Activated CD4-positive, alpha-beta memory T cell treated with anti-CD3 and anti-CD28 coated beads, Interleukin-2, amount 10 ng/mL, durations not matched to agents 7 days and 5 days (primary cell): Measurements from ENCODE around the gene PREX1. TPM values are rescaled to one million over a fixed set of nuclear protein-coding genes. Genes with fewer than 3 reads are reported as not detected.

Experiments
- CTCF ChIA-PET: fragments of 350-600 bp; sonication (Branson Sonifier 250); formaldehyde crosslinking; loops from one replicate; lab custom pipeline; 2021; ENCODE audit warnings: antibody characterized with exemption, inconsistent platforms; lab: Charles Lee
- POLR2A ChIA-PET: fragments of 350-600 bp; sonication (Branson Sonifier 250); formaldehyde crosslinking; loops from one replicate; lab custom pipeline; 2021; ENCODE audit warnings: antibody characterized with exemption; lab: Charles Lee
- DNase-seq: peaks from one replicate; pipeline ENCODE4 v3.0.0-alpha.2; 2020
- H3K27ac Mint-ChIP-seq: one replicate; pipeline ENCODE4 v1.8.0; 2021; ENCODE audit warnings: mild to moderate bottlenecking, mixed read lengths
- H3K27me3 Mint-ChIP-seq: one replicate; pipeline ENCODE4 v1.8.0; 2021; ENCODE audit warnings: mixed read lengths
- H3K36me3 Mint-ChIP-seq: one replicate; pipeline ENCODE4 v1.8.0; 2021; ENCODE audit warnings: low read depth, mixed read lengths
- H3K4me1 Mint-ChIP-seq: one replicate; pipeline ENCODE4 v1.8.0; 2021; ENCODE audit warnings: mixed read lengths
- H3K4me3 Mint-ChIP-seq: one replicate; pipeline ENCODE4 v1.8.0; 2021; ENCODE audit warnings: mild to moderate bottlenecking, mixed read lengths
- H3K9me3 Mint-ChIP-seq: one replicate; pipeline ENCODE4 v1.8.0; 2021; ENCODE audit warnings: mixed read lengths
- total RNA-seq, 2 experiments: library from RNA; stranded (reverse); gene quantifications; one replicate each; pipeline ENCODE4 v1.2.3, GENCODE V29; 2021

The PREX1 gene
- total RNA-seq, 2 experiments from 2014 or later: 158 to 160 TPM

DNA sequence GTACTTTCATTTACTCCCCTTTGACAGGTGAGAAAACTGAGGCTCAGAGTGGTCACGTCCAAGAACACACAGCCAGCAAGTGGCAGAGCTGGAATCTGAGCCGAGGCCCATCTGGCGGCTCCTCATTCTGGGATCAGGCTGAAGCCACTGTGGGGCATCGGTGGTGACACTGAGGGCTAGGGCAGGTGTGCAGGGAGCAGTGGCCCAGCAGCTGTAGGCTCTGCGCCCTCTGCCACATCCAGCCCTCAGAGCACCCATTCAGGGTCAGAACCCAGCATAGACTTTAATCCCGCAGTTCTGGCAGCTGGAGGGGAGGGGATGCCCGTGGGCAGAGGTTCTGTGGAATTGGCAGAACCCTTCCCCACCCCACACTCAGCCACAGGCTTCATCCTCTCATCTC is 210.3 kb downstream of the PREX1 start:
- no peaks in the 10 kb centered on the region for H3K27me3 Mint-ChIP-seq
- no peak overlapping the region for H3K27ac Mint-ChIP-seq
- CTCF ChIA-PET: no interaction called here
- peaks cover 19% of the 10 kb centered on the region for H3K4me1 Mint-ChIP-seq
- DNase-seq: no peak
- H3K36me3 Mint-ChIP-seq: no peaks in the 10 kb centered on the region
- POLR2A ChIA-PET: no interaction called here
- H3K4me3 Mint-ChIP-seq: no peak overlapping the region
- H3K9me3 Mint-ChIP-seq: no peaks in the 10 kb centered on the region

DNA sequence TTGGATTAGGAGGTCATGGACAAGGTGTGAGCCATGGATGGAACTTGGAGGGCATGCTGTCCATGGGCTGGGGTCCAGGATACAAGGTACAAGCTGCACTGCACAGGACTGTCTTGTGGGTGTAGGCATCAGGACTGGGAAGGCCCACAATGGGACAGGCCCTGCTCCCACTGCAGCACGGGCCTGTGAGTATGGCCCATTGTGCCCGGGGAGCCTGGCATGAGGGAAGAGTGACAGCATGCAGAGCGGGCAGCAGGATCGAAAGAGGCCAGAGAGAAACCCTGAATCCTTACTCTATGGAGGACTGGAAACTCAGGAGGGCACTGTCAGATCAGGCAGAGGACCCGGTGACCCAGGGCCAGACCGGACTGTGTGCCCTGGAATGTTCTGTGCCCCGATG is 211.3 kb downstream of the PREX1 start:
- Mint-ChIP-seq H3K4me3 (no peak overlapping the region), H3K4me1 (peaks cover 11% of the 10 kb centered on the region), H3K27ac (no peak overlapping the region), H3K36me3 (no peaks in the 10 kb centered on the region), H3K9me3 (no peaks in the 10 kb centered on the region), H3K27me3 (peaks cover 2% of the 10 kb centered on the region)
- DNase-seq: no peak
- ChIA-PET POLR2A (no interaction called here), CTCF (no interaction called here)

DNA sequence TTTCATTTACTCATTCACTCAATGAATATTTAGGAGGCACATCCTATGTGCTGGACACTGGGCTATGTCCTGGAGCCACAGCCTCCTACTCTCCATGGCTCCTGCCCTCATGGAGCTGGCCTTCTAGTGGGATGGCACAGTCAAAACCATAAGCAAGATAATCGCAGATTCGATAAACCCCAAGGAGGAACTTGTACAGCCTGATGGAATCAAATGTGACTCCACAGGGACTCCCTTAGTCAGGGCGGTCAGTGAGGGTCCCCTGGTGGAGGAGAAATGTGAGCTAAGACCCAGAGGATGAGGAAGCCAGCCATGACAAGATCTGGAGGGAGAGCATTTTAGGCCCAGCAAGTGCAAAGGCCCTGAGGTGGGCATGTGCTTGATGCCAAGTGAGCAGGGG is 211.9 kb downstream of the PREX1 start:
- no peak for DNase-seq
- Mint-ChIP-seq H3K4me1 (peaks cover 5% of the 10 kb centered on the region), H3K27ac (no peak overlapping the region), H3K27me3 (peaks cover 2% of the 10 kb centered on the region), H3K9me3 (no peaks in the 10 kb centered on the region), H3K36me3 (no peaks in the 10 kb centered on the region), H3K4me3 (no peak overlapping the region)
- POLR2A ChIA-PET: no interaction called here
- CTCF ChIA-PET: no interaction called here

DNA sequence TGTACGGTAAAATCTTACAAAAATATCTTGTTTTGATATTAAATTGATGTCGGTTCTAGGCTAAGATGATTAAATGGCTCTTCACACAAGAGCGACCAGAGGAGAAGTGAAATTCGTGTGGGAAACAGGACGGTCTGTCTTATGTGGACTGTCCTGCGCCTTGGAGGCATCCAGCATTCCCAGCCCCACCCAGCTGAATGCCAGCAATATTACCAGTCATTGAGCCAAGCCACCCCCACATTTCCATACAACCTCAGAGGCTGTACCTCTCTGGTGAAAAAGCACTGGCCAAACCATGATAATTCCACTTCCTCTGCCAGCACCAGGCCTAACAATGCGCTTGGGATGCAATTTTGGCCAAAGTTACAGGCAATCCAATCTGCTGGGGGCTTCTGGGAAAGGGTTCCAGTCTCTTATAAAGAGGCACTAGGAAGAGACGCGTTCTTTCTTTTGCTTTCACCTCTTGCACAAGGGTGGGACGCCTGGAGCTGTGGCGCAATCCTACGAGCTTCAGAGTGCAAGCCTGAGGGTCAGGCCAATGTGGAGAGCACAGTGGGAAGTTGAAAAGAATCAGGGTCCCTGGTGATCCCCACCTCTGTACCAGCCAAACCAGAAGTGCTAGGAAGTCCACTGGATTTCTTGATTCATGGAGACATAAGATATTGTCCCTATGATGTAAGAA is 213.1 kb downstream of the PREX1 start:
- Mint-ChIP-seq H3K27ac (no peak overlapping the region), H3K36me3 (no peaks in the 10 kb centered on the region), H3K9me3 (no peaks in the 10 kb centered on the region), H3K4me3 (no peak overlapping the region), H3K4me1 (peaks cover 9% of the 10 kb centered on the region), H3K27me3 (peaks cover 5% of the 10 kb centered on the region)
- ChIA-PET POLR2A (no interaction called here), CTCF (no interaction called here)
- DNase-seq: no peak

DNA sequence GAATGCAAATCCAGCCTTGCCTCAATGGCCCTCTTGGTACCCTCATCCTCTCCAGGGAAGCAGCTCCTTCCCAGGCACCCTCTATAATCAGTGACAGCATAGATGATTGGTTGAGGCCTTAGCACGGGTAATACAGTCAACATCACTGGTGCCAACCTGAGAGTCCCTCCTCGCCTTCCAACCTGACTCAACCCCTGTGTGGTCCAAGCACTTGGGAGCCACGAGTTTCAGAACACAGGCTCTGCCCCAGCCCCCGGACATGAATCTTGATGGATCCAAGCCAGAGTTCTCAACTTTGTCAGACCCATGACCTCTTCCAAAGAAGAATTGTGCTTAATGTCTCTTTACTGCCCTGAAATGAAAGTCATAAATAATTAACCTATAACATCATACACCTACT is 213.9 kb downstream of the PREX1 start:
- Mint-ChIP-seq H3K36me3 (no peaks in the 10 kb centered on the region), H3K4me1 (peaks cover 17% of the 10 kb centered on the region), H3K9me3 (no peaks in the 10 kb centered on the region), H3K4me3 (no peak overlapping the region), H3K27ac (no peak overlapping the region), H3K27me3 (peaks cover 5% of the 10 kb centered on the region)
- CTCF ChIA-PET: no interaction called here
- POLR2A ChIA-PET: no interaction called here
- no peak for DNase-seq

DNA sequence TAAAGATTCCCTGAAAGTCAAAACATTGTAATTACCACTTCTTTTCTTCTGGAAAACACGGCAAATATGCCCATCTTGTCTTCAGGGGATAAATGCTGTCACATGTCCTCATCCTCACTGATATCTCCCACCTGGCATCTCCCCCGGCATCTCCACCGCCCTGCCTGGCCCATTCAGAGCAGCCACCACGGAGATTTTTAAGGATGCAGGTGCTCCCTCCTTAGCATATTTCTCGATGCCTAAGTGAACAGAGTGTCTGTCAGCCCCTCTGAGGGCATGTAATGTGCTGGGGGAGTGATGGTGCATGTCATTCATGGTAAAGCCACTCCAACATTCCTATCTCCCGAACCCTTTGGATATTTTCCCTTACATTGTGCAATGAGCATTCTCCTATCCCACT is 215.5 kb downstream of the PREX1 start:
- H3K9me3 Mint-ChIP-seq: no peaks in the 10 kb centered on the region
- no peak overlapping the region for H3K27ac Mint-ChIP-seq
- ChIA-PET POLR2A (no interaction called here), CTCF (interaction anchor here (1.9 kb wide), 1 partner anchor 8 kb away, joined by 10 read pairs; no protein-coding TSS in a partner anchor)
- H3K4me3 Mint-ChIP-seq: no peak overlapping the region
- H3K4me1 Mint-ChIP-seq: peaks cover 19% of the 10 kb centered on the region
- DNase-seq: no peak
- H3K36me3 Mint-ChIP-seq: no peaks in the 10 kb centered on the region
- H3K27me3 Mint-ChIP-seq: peaks cover 5% of the 10 kb centered on the region

DNA sequence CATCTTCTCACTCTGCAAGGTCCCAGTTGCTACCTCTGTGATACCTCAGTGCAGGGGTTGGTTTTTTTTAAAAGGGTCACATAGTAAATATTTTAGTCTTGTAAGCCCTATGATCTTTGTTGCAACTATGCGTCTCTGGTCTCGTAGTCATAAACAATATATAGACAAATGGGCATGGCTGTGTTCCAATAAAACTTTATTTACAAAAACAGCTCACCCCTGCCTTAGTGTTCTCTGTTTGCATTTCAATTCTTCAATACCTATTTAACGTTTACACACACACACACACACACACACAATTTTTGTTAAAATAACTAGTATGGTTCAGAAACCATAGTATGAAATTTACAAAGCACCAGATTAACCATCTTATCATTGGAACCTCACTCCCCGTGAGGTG is 216.8 kb downstream of the PREX1 start:
- ChIA-PET POLR2A (no interaction called here), CTCF (interaction anchor here (1.9 kb wide), 1 partner anchor 10 kb away, joined by 10 read pairs; no protein-coding TSS in a partner anchor)
- no peak overlapping the region for H3K4me3 Mint-ChIP-seq
- H3K27ac Mint-ChIP-seq: no peak overlapping the region
- H3K9me3 Mint-ChIP-seq: no peaks in the 10 kb centered on the region
- no peak for DNase-seq
- H3K27me3 Mint-ChIP-seq: peaks cover 5% of the 10 kb centered on the region
- no peaks in the 10 kb centered on the region for H3K36me3 Mint-ChIP-seq
- H3K4me1 Mint-ChIP-seq: peaks cover 19% of the 10 kb centered on the region

DNA sequence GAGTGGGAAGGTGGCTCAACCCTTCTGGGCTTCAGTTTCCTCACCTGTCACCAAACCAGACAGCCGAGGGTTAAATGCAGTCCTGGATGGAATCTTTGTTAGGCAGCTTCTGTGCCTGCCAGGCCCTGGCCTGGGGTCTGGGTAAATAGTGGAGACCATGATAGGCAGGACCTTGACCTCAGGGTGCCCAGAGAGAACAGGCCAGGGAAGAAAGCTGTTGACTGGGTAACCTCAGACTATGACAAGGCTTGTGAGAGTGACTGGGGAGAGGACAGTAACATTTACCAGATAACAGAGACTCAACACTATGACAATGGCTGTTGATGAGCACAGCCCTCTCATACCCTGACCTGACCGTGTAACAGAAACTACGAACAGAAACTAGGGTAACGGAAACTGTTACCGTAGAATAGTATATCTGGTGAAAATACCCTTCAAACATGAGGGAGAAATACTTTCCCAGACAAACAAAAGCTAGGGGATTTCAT is 218.3 kb downstream of the PREX1 start:
- ChIA-PET CTCF (interaction anchor here (1.7 kb wide), 1 partner anchor 11 kb away, joined by 9 read pairs; no protein-coding TSS in a partner anchor), POLR2A (no interaction called here)
- no peaks in the 10 kb centered on the region for H3K36me3 Mint-ChIP-seq
- peaks cover 5% of the 10 kb centered on the region for H3K27me3 Mint-ChIP-seq
- peak overlapping the region; percentile 10 for H3K27ac Mint-ChIP-seq
- peaks cover 19% of the 10 kb centered on the region for H3K4me1 Mint-ChIP-seq
- H3K9me3 Mint-ChIP-seq: no peaks in the 10 kb centered on the region
- no peak for DNase-seq
- H3K4me3 Mint-ChIP-seq: no peak overlapping the region

DNA sequence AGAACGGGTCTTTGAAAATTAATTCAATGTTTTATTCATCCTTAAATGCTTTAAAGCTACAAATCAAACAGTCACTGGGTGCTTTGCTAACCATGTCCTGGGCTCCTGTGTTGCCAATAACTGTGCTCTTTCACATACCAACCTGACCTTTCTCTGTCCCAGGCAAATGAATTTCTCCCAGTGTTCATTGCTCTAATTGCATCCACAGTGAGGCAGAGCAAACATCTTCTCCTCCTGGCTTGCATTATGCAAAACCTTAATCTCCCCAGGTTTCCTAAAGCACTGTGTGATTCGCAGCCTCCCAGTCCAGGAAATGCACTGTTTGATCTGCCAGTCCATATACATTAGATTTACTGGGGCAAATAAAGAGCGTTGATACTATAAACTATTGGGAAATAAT is 219.0 kb downstream of the PREX1 start:
- no peak for DNase-seq
- H3K27ac Mint-ChIP-seq: no peak overlapping the region
- CTCF ChIA-PET: interaction anchor here (1.7 kb wide), 1 partner anchor 12 kb away, joined by 9 read pairs; no protein-coding TSS in a partner anchor
- no peaks in the 10 kb centered on the region for H3K9me3 Mint-ChIP-seq
- H3K4me1 Mint-ChIP-seq: peaks cover 19% of the 10 kb centered on the region
- POLR2A ChIA-PET: no interaction called here
- no peaks in the 10 kb centered on the region for H3K36me3 Mint-ChIP-seq
- H3K4me3 Mint-ChIP-seq: no peak overlapping the region
- H3K27me3 Mint-ChIP-seq: peaks cover 5% of the 10 kb centered on the region

DNA sequence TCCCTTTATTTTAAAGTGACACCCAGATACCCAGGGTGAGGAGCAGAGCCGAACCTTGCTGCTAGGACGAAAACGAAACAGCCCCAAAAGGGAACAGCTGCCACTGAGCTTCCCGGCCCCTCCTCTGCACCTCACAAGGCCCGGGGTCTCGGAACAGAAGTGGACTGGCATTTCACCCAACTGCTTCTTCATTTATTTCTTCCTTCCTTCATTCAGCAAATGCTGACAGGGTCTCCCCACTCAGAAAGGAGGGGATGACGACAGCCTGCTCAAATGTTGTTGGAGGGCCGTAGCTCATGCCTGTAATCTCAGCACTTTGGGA is 220.3 kb downstream of the PREX1 start:
- no peaks in the 10 kb centered on the region for H3K36me3 Mint-ChIP-seq
- peaks cover 5% of the 10 kb centered on the region for H3K27me3 Mint-ChIP-seq
- no peak for DNase-seq
- no peak overlapping the region for H3K27ac Mint-ChIP-seq
- no peak overlapping the region for H3K4me3 Mint-ChIP-seq
- H3K9me3 Mint-ChIP-seq: no peaks in the 10 kb centered on the region
- ChIA-PET CTCF (interaction anchor here (1.0 kb wide), 1 partner anchor 13 kb away, joined by 3 read pairs; no protein-coding TSS in a partner anchor), POLR2A (no interaction called here)
- H3K4me1 Mint-ChIP-seq: peaks cover 19% of the 10 kb centered on the region

DNA sequence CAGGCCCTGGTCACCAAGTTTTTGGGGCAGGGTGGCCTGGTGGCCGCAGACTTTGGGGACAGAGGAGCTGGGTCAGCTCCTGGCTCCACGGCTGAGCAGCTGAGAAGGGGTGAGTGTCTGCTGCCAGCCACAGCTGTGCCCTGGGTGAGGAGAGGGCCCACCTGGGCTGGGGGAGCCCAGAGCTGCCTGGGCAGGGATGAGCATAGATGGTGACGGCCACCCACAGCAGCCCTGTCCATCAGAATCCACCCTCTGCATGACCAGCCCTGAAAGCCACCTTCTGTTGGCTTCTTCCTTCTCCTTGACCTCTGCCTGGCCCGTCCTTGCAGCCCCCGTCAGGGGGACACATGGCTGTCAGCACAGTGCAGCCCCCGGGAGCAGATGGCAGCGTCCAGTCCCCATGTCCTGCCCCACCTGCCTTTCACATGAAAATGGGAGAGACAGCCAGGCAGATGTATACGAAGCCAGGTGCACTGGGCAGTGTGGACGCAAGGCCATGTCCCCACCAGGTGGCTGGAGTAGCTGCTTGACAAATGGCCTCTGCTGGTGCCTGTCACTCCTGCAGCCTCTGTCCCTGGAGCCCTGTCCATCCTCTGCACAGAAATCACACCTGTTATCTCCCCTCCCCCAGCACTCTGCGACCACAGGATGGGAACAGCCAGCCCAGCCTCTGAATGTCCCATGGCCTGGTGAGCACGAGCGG is 220.8 kb downstream of the PREX1 start:
- Mint-ChIP-seq H3K4me3 (no peak overlapping the region), H3K4me1 (peaks cover 19% of the 10 kb centered on the region), H3K27ac (no peak overlapping the region), H3K36me3 (no peaks in the 10 kb centered on the region), H3K9me3 (no peaks in the 10 kb centered on the region), H3K27me3 (peaks cover 3% of the 10 kb centered on the region)
- CTCF ChIA-PET: interaction anchor here (1.0 kb wide), 1 partner anchor 14 kb away, joined by 3 read pairs; no protein-coding TSS in a partner anchor
- no peak for DNase-seq
- POLR2A ChIA-PET: no interaction called here

DNA sequence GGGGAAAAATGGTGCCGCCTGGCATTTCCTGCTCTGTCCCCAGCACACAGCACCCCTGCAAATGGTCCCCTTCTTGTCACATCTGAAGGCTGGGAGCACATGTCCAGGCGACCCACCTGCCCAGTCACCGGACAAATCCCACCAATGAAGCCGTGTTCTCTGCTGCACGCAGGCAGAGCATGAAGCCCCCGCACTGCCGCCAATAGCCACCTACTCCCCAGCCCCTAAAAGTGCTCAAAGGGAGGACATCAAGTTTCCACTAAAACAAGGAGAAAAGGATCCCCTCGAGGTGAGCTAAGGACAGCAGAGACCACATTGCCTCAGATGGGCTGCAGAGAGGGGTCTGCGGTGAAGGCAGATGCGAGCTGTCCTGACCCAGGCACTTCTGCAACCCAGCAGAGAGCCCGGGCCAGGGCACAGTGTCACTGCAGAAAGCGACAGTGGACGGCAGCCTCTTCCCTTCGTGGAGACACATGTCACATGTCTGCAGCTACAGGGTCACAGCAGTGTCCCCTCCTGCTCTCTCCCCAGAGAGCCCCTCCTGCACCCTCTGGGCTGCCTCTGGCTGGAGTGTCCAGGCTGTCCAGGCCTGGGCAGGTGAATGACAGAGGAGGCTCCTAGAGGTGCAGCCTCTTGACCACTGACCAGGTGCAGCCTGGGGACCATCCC is 221.5 kb downstream of the PREX1 start:
- Mint-ChIP-seq H3K4me3 (no peak overlapping the region), H3K36me3 (no peaks in the 10 kb centered on the region), H3K27me3 (peaks cover 2% of the 10 kb centered on the region), H3K27ac (no peak overlapping the region), H3K9me3 (no peaks in the 10 kb centered on the region), H3K4me1 (peaks cover 19% of the 10 kb centered on the region)
- CTCF ChIA-PET: no interaction called here
- POLR2A ChIA-PET: no interaction called here
- DNase-seq: no peak
